Measurements from ENCODE around the gene COL25A1.
"Not testable (repeated sequence)": the region's sequence is repeated elsewhere in the genome, so short reads cannot be mapped to it uniquely, and the experiment has no call there.

Gene COL25A1

GRCh38 chr4:109003964-109004363 lies 298.5 kb downstream of the COL25A1 start:
- Mint-ChIP-seq H3K4me3 (no peak overlapping the region), H3K27me3 (no peaks in the 10 kb centered on the region), H3K4me1 (no peaks in the 10 kb centered on the region), H3K27ac (no peak overlapping the region), H3K36me3 (no peaks in the 10 kb centered on the region), H3K9me3 (peaks cover 5% of the 10 kb centered on the region)
- ATAC-seq = no peak

GRCh38 chr4:108991551-108992328 lies 310.7 kb downstream of the COL25A1 start:
- H3K27me3 Mint-ChIP-seq = no peaks in the 10 kb centered on the region
- ATAC-seq = no peak
- H3K4me1 Mint-ChIP-seq = no peaks in the 10 kb centered on the region
- no peaks in the 10 kb centered on the region for H3K36me3 Mint-ChIP-seq
- peaks cover under 1% of the 10 kb centered on the region for H3K9me3 Mint-ChIP-seq
- no peak overlapping the region for H3K4me3 Mint-ChIP-seq
- H3K27ac Mint-ChIP-seq = no peak overlapping the region

DNA sequence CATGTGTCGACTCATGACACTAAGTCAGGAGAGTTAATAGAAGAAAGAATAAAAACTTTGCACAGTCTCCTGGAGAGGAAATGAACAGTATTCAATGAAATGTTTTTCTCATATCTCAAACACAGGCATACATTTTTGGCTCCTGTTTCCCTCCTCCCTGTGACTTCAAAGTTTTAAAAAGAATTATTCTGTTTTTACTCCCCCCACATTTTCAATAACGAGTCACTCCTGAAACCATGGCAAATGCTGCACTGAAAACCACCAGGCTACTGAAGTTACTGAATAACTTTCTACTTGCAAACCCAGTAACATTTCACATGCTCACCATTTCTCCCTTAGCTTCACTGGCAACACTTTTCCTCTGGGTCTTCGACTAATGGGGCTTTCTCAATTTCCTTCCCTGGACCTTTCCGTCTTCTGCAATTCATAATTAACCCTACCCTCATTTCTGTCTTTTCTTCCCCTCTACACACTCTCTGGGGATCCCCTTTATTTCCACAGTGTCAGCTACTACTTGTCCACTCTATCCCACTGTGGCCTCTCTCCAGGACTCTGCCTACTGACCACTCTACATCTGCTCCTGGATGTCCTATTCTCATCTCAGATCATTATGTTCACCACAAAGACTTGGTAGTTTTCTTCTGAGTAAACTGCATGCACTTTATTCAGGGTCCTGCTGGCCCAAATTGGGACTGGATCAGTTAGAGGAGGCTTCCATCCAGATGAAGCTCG lies 313.8 kb downstream of the COL25A1 start:
- no peaks in the 10 kb centered on the region for H3K4me1 Mint-ChIP-seq
- no peak for ATAC-seq
- no peaks in the 10 kb centered on the region for H3K36me3 Mint-ChIP-seq

DNA sequence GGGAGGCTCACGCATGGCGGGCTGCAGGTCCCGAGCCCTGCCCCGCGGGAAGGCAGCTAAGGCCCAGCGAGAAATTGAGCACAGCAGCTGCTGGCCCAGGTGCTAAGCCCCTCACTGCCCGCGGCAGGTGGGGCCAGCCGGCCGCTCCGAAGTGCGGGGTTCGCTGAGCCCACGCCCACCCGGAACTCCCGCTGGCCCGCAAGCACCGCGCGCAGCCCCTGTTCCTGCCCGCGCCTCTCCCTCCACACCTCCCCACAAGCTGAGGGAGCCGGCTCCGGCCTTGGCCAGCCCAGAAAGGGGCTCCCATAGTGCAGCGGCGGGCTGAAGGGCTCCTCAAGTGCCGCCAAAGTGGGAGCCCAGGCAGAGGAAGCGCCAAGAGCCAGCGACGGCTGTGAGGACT lies 318.0 kb downstream of the COL25A1 start:
- H3K36me3 Mint-ChIP-seq, H3K27me3 Mint-ChIP-seq, H3K27ac Mint-ChIP-seq, H3K4me1 Mint-ChIP-seq, H3K4me3 Mint-ChIP-seq, ATAC-seq, H3K9me3 Mint-ChIP-seq: not testable (repeated sequence)

More for the DNA sequence above, 313.8 kb downstream of the COL25A1 start:
- Mint-ChIP-seq H3K4me3 (no peak overlapping the region), H3K9me3 (no peaks in the 10 kb centered on the region), H3K27ac (no peak overlapping the region), H3K27me3 (no peaks in the 10 kb centered on the region)

DNA sequence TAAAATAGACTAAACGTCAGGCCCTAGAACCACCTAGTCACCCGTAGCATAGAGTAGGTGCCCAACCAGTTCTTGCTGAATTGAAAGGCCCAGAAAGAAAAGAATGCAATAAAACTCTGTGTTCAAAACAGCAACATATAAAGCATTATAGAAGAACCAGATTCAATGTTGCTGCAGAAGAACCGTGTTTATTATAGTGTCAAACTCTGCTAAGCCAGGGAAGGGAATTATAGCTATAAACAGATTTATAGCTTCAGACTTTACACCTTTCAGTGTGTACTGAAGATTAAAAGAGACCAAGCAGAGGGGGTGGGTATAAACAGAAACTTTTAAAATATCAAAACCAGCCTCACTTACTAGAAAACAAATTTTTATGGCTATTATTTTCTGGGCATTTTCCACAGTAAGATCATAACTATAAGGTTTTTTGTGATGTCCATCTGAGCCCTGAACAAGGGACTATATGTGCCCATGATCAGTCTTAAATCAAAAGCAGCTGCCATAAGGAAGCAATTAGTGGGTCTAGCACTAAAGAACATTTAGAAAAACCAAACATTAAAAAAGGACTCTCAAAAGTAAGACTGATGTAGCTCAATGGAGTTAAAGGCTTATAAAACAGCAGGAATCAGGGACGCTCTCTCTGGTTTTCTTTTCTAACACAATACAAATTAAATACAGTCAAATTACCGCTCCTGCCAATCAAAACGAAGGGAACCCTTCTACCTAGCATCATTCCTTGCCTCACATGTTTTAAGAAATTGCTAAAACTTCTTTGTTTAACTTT lies 319.9 kb downstream of the COL25A1 start:
- no peak overlapping the region for H3K4me3 Mint-ChIP-seq
- H3K9me3 Mint-ChIP-seq = no peaks in the 10 kb centered on the region
- no peak for ATAC-seq
- no peaks in the 10 kb centered on the region for H3K36me3 Mint-ChIP-seq
- no peaks in the 10 kb centered on the region for H3K4me1 Mint-ChIP-seq
- no peak overlapping the region for H3K27ac Mint-ChIP-seq
- H3K27me3 Mint-ChIP-seq = no peaks in the 10 kb centered on the region

GRCh38 chr4:108980455-108981239 lies 321.8 kb downstream of the COL25A1 start:
- Mint-ChIP-seq H3K27me3 (no peaks in the 10 kb centered on the region), H3K4me1 (no peaks in the 10 kb centered on the region), H3K27ac (no peak overlapping the region), H3K4me3 (no peak overlapping the region), H3K9me3 (no peaks in the 10 kb centered on the region), H3K36me3 (no peaks in the 10 kb centered on the region)
- no peak for ATAC-seq

GRCh38 chr4:108979759-108980158 lies 322.7 kb downstream of the COL25A1 start:
- no peak overlapping the region for H3K4me3 Mint-ChIP-seq

DNA sequence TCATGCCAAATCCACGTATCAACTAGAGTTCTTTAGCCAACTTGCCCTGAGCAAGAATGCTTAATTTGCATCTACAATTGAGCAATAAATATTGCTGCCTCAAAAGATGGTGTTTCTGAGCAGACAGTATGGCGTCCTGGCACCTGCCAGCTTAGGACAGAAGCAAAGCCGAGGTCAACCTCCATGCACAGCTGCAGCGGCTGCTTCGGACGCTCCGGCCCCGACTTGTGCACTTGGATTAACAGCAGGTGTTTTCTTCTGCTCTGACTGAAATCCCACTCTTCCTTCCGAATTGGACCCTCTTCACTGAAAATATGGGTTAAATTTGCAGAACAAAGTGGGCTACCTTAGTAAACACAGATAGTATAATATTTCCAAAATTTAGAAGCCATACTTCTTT lies 324.4 kb downstream of the COL25A1 start:
- Mint-ChIP-seq H3K27me3 (no peaks in the 10 kb centered on the region), H3K4me3 (no peak overlapping the region), H3K9me3 (no peaks in the 10 kb centered on the region), H3K27ac (no peak overlapping the region), H3K36me3 (no peaks in the 10 kb centered on the region), H3K4me1 (peaks cover 2% of the 10 kb centered on the region)
- no peak for ATAC-seq

More at GRCh38 chr4:108979759-108980158, 322.7 kb downstream of the COL25A1 start:
- no peak for ATAC-seq
- Mint-ChIP-seq H3K4me1 (no peaks in the 10 kb centered on the region), H3K27me3 (no peaks in the 10 kb centered on the region), H3K27ac (no peak overlapping the region), H3K9me3 (no peaks in the 10 kb centered on the region), H3K36me3 (no peaks in the 10 kb centered on the region)

GRCh38 chr4:108972613-108973283 lies 329.7 kb downstream of the COL25A1 start:
- no peaks in the 10 kb centered on the region for H3K27me3 Mint-ChIP-seq
- peaks cover 5% of the 10 kb centered on the region for H3K4me1 Mint-ChIP-seq
- no peaks in the 10 kb centered on the region for H3K36me3 Mint-ChIP-seq
- ATAC-seq = peak; percentile 79
- no peak overlapping the region for H3K27ac Mint-ChIP-seq
- H3K4me3 Mint-ChIP-seq = no peak overlapping the region
- peaks cover 2% of the 10 kb centered on the region for H3K9me3 Mint-ChIP-seq

DNA sequence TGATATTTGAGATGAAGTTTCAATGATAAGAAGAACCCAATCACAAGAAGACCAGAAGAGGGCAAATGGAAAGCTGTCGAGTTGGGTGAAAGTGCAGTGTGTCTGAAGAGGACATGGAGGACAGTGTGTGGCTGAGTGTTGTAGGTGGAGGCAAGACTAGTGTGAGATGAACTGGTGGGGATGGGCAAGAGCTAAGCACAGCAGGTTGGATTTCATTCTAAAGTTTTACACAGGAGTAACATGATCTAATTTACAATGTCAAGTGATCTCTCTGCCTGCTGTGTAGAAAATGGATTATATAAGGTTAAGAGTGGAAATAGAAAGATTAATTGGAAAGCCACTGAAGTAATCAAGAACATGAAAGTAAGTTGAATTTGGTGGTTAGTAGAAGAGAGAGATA lies 331.0 kb downstream of the COL25A1 start:
- no peak for ATAC-seq
- no peak overlapping the region for H3K4me3 Mint-ChIP-seq
- no peaks in the 10 kb centered on the region for H3K27me3 Mint-ChIP-seq
- peaks cover 5% of the 10 kb centered on the region for H3K4me1 Mint-ChIP-seq
- H3K9me3 Mint-ChIP-seq = peaks cover 2% of the 10 kb centered on the region
- H3K36me3 Mint-ChIP-seq = no peaks in the 10 kb centered on the region
- no peak overlapping the region for H3K27ac Mint-ChIP-seq

DNA sequence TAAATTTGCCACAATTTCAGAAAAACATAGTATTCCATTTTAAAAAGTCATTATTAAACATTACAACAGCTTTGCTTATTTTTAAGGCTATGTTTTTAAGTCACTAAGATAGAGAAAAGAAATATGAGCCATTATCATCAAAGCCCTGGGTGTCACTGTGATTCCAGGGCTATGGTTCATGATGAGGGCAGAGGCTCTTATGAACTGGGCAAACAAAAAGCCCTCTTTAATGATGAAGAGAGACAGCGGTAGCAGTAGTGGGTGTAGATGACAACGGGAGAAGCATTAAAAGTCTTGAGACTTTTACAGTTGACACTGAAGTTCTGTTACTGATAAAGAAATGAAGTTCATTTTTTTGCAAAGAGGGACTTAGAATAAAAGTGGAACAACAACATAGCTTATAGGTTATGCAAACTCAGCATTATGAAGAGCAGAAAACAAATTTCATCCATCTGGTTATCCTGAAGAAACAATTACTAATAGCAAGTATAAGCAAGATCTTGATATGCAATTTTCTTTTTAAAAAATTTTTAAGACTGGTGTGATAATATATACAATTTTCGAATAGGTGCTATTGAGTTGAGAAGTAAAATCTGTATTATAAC lies 336.9 kb downstream of the COL25A1 start:
- peaks cover 2% of the 10 kb centered on the region for H3K9me3 Mint-ChIP-seq
- H3K4me3 Mint-ChIP-seq = no peak overlapping the region

GRCh38 chr4:108965016-108965415 lies 337.4 kb downstream of the COL25A1 start:
- no peaks in the 10 kb centered on the region for H3K4me1 Mint-ChIP-seq
- ATAC-seq = no peak
- H3K36me3 Mint-ChIP-seq = no peaks in the 10 kb centered on the region
- H3K27ac Mint-ChIP-seq = no peak overlapping the region
- H3K9me3 Mint-ChIP-seq = peaks cover 2% of the 10 kb centered on the region
- no peaks in the 10 kb centered on the region for H3K27me3 Mint-ChIP-seq
- H3K4me3 Mint-ChIP-seq = no peak overlapping the region

More for the DNA sequence above, 336.9 kb downstream of the COL25A1 start:
- no peak for ATAC-seq
- no peaks in the 10 kb centered on the region for H3K4me1 Mint-ChIP-seq
- no peaks in the 10 kb centered on the region for H3K36me3 Mint-ChIP-seq
- no peak overlapping the region for H3K27ac Mint-ChIP-seq
- no peaks in the 10 kb centered on the region for H3K27me3 Mint-ChIP-seq

- Mint-ChIP-seq H3K4me3 (no peak overlapping the region), H3K4me1 (no peaks in the 10 kb centered on the region), H3K27me3 (no peaks in the 10 kb centered on the region), H3K9me3 (peaks cover 2% of the 10 kb centered on the region), H3K27ac (no peak overlapping the region), H3K36me3 (no peaks in the 10 kb centered on the region)
- ATAC-seq = no peak
Observed at GRCh38 chr4:108963910-108964309, 338.5 kb downstream of the COL25A1 start.

DNA sequence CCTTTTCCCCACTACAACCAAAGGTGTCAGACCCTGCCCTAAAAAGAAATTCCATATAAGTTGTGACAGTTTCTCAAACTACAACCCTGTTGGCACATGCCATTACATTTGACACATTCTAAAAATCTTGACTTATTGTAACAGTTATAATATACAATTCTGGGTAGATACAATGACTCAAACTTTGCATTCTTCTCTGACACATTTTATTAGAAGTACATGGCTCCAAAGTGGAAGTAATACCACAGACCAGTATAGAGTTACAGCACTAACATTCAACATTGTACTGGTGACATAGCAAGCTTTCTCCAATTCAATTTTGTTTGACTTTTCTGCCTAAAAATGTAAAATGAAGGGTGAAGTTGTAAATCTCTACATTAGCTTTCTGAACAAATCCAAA lies 343.0 kb downstream of the COL25A1 start:
- Mint-ChIP-seq H3K4me1 (no peaks in the 10 kb centered on the region), H3K36me3 (no peaks in the 10 kb centered on the region), H3K9me3 (no peaks in the 10 kb centered on the region), H3K4me3 (no peak overlapping the region), H3K27me3 (no peaks in the 10 kb centered on the region), H3K27ac (no peak overlapping the region)
- ATAC-seq = no peak

Measured in stimulated activated memory B cell treated with anti-CD40 and anti-IgM and Interleukin-4, amounts not matched to agents 10 μg/mL and 1 μg/mL and 100 μg/mL, for 72 hours (primary cell).